Esophagus (tissue), 2 donors: Measurements from ENCODE around the gene TDP1. TPM values are rescaled to one million over a fixed set of nuclear protein-coding genes. Genes with fewer than 3 reads are reported as not detected.

ENCODE experiments used
- H3K27ac ChIP-seq, 2 donors: one replicate each; pipeline ENCODE4 v1.5.1; 2013; ENCODE audit warnings: low read depth in 2 of 2, mild to moderate bottlenecking in 2 of 2, inconsistent platforms in 1 of 2, low read length in 1 of 2, moderate library complexity in 1 of 2
- H3K27me3 ChIP-seq, 2 donors: one replicate each; pipeline ENCODE4 v1.6.1; 2013; ENCODE audit warnings: low read length in 2 of 2, control low read depth in 1 of 2, mild to moderate bottlenecking in 1 of 2; ENCODE audit not compliant: insufficient read depth in 2 of 2, control insufficient read depth in 1 of 2
- H3K36me3 ChIP-seq, 2 donors: one replicate each; pipeline ENCODE4 v1.6.1; 2013; ENCODE audit warnings: low read length in 1 of 2; ENCODE audit not compliant: control insufficient read depth in 2 of 2, insufficient read depth in 2 of 2
- H3K4me1 ChIP-seq, 2 donors: one replicate each; pipeline ENCODE4 v1.6.1; 2013; ENCODE audit warnings: low read length in 1 of 2; ENCODE audit not compliant: control insufficient read depth in 2 of 2, insufficient read depth in 2 of 2
- H3K4me3 ChIP-seq, 2 donors: one replicate each; pipeline ENCODE4 v1.5.1; 2013; ENCODE audit warnings: low read length in 2 of 2, mild to moderate bottlenecking in 2 of 2, low read depth in 1 of 2, moderate library complexity in 1 of 2
- H3K9me3 ChIP-seq, 2 donors: one replicate each; pipeline ENCODE4 v1.6.1; 2013; ENCODE audit warnings: mild to moderate bottlenecking in 2 of 2, low read depth in 1 of 2, low read length in 1 of 2, moderate library complexity in 1 of 2; ENCODE audit not compliant: control insufficient read depth in 2 of 2, insufficient read depth in 1 of 2
- WGBS, 2 donors: extraction: QIAGEN DNeasy Blood & Tissue Kit; methylation state at CpG; one replicate each; pipeline ENCODE4 v1.1.7; 2013; 5-methylcytosine and 5-hydroxymethylcytosine counted together
- polyA plus RNA-seq, 2 donors: library from polyadenylated mRNA; stranded (reverse); fragments of 200-250 nt; gene quantifications; one replicate each; pipeline ENCODE4 v1.2.3, GENCODE V29; 2013
- donor health status: healthy with polysubstance abuse.
- donor health status: Bipolar disorder and iron deficiency.

The TDP1 gene
- polyA plus RNA-seq, 2 donors, result 2.8 to 7.6 TPM

DNA sequence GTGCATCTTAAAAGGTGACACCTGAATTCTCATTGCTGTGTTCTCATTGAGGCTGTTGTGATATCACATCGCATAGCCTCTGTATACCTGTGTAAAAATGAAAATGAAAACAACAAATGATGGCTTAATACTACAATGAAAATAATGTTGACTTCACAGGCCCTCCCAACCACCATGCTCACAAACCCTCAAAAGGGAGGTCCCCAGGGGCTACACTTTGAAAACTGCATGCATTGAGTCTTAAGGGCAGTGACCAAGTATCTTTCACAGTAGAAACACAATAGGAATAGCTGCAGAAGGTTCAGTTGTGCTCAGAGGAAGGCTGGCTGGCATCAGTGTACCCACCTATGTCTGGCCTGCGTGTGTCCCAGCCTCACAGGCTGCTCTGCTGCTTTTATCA is 78.4 kb downstream of the TDP1 start:
- H3K36me3 ChIP-seq, result peaks cover 3 to 8% of the 10 kb centered on the region in 2 donors
- H3K4me1 ChIP-seq, result no peaks in the 10 kb centered on the region
- peaks cover 0 to 2% of the 10 kb centered on the region in 2 donors for H3K9me3 ChIP-seq
- H3K27ac ChIP-seq, result no peak overlapping the region
- H3K27me3 ChIP-seq, result no peaks in the 10 kb centered on the region
- WGBS, 2 donors, result 97 to 98% methylated on average over 2 of the region's 2 CpGs
- H3K4me3 ChIP-seq, result no peak overlapping the region

DNA sequence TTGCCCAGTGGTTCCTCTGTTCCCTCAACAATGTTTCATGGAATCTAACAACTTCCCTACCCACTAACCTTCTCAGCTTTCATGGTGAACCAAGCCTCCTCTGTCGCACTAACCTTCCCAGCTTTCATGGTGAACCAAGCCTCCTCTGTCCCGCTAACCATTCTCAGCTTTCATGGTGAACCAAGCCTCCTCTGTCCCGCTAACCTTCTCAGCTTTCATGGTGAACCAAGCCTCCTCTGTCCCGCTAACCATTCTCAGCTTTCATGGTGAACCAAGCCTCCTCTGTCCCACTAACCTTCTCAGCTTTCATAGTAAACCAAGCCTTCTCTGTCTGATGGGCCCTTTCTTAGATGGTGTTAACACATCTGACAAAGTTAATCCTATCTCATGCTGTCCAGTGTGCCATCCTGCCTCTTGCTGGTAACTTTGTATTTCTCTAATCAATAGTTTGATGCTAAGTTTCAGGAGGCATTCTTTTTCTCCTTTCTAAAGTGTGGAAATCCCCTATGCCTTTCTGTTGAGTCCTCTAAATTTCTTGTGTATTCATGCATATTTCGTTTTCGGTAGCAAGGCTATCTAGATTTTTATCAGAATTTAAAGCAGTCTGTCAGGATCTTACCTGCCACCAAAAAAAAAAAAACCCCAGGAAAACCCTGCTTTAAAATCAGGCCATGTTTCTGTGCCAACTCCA is 79.3 kb downstream of the TDP1 start:
- Histone ChIP-seq H3K36me3 (peaks cover 3 to 8% of the 10 kb centered on the region in 2 donors), H3K9me3 (peaks cover 0 to 1% of the 10 kb centered on the region in 2 donors), H3K4me3 (no peak overlapping the region), H3K27me3 (no peaks in the 10 kb centered on the region), H3K4me1 (no peaks in the 10 kb centered on the region), H3K27ac (no peak overlapping the region)
- WGBS, 2 donors, result 92 to 94% methylated on average over 6 of the region's 6 CpGs

DNA sequence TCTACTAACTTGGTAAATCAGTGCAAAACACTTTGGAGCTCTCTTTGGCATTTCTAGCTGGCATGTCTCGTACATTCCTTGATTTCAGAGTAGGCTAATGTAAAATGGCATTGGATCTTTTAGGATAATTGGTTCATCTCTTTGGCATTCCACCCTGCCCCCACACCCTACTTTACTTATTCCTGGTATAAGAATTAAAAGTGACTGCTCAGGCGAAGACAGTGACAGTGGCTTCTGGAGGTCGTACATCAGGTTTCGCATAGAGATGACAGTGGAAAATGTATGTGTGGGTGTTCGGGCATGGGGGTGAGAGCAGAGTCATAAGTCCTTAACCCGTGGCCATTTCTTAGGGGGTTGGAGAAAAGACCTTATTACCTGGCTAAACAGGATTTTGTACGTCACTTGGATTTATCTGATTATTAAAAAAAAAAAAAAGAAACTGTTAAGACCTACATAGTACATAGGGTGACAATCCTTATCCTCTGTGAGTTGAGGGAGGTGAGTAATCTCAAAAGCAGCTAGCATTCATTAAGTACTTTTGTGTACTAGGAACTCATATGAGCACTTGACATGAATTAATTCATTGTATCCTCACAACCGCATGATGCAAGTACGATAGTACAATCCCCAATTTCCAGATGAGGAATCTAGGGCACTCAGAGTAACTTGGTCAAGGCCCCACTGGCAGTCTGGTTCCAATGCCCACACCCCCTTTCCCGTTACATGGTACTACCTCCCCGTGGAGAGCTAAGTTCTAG is 83.7 kb downstream of the TDP1 start:
- H3K27me3 ChIP-seq, result no peaks in the 10 kb centered on the region
- whole genome bisulfite sequencing, 2 donors, result 95% methylated on average over 11 of the region's 11 CpGs
- no peaks in the 10 kb centered on the region for H3K9me3 ChIP-seq
- peaks cover under 1 to 12% of the 10 kb centered on the region in 2 donors for H3K36me3 ChIP-seq
- H3K27ac ChIP-seq, result no peak overlapping the region
- no peaks in the 10 kb centered on the region for H3K4me1 ChIP-seq
- no peak overlapping the region for H3K4me3 ChIP-seq

DNA sequence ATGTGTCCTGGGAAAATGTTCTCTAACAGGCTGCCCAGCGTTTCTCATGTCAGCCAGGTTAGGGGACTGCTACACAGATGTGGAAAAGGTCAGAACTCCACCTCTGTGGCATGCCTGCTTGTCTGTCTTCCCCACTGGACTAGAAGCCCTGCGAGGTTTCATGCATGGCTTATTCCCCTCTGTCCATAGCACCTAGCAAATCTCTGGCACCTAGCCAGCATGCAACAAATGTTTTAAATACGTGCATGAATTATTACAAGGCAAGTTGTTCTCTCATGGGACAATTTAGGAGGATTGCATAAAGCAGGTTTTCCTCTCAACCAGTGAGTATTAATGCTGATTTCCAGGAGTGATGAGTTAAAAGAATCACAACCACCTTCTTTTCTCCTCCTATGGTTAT is 84.7 kb downstream of the TDP1 start:
- H3K4me1 ChIP-seq, result no peaks in the 10 kb centered on the region
- H3K36me3 ChIP-seq, result peaks cover 0 to 16% of the 10 kb centered on the region in 2 donors
- 79 to 81% methylated on average over 3 of the region's 3 CpGs for WGBS, 2 donors
- no peak overlapping the region for H3K4me3 ChIP-seq
- H3K9me3 ChIP-seq, result no peaks in the 10 kb centered on the region
- H3K27ac ChIP-seq, result no peak overlapping the region
- no peaks in the 10 kb centered on the region for H3K27me3 ChIP-seq

DNA sequence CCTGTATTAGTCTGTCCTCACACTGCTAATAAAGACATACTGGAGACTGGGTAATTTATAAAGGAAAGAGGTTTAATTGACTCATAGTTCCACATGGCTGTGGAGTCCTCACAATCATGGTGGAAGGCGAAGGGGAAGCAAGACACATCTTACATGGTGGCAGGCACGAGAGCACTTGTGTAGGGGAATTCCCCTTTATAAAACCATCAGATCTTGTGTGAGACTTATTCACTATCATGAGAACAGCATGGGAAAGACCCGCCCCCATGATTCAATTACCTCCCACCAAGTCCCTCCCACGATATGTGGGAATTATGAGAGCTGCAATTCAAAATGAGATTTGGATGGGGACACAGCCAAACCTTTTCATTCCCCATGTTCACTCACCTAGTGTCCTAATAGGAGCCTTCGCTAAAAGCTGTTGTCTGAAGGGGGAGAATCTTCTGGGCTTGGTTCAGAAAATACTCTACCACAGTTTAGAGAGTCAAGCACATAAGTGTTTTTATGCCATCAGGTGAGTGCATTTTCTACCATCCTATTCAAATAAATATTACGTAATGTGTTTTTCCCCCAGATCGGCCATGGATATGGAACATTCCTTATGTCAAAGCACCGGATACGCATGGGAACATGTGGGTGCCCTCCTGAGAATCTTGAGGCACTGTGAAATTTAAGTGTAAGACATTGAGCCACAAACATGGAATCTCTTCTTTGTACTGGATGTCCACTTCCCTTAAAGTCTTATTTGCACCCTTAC is 86.9 kb downstream of the TDP1 start:
- Histone ChIP-seq H3K9me3 (no peaks in the 10 kb centered on the region), H3K27me3 (no peaks in the 10 kb centered on the region), H3K27ac (no peak overlapping the region), H3K36me3 (peaks cover 0 to 16% of the 10 kb centered on the region in 2 donors), H3K4me3 (no peak overlapping the region), H3K4me1 (no peaks in the 10 kb centered on the region)
- 91 to 93% methylated on average over 9 of the region's 9 CpGs for whole genome bisulfite sequencing, 2 donors

DNA sequence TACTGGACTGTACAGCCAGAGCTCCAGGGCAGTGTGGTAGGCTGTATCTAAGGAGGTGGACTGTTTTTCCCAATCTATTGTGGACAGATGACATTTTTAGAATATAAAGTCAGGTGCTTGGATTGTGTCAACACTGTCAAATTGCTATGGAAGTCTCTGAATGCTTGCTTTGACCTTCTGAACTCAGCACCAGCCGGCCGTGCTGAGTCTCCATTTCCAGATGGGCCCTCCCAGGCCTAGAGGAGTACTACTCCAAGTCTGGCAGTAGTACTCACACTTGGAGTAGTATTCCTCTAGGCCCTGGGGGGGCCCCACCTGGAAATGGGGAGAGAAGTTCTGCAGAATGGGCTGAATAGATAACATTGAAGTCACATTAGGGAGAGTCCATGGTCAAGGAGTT is 89.9 kb downstream of the TDP1 start:
- Histone ChIP-seq H3K9me3 (no peaks in the 10 kb centered on the region), H3K4me3 (no peak overlapping the region), H3K27ac (no peak overlapping the region), H3K27me3 (no peaks in the 10 kb centered on the region), H3K4me1 (no peaks in the 10 kb centered on the region), H3K36me3 (peaks cover 0 to 16% of the 10 kb centered on the region in 2 donors)
- 64 to 68% methylated on average over 2 of the region's 2 CpGs for WGBS, 2 donors

DNA sequence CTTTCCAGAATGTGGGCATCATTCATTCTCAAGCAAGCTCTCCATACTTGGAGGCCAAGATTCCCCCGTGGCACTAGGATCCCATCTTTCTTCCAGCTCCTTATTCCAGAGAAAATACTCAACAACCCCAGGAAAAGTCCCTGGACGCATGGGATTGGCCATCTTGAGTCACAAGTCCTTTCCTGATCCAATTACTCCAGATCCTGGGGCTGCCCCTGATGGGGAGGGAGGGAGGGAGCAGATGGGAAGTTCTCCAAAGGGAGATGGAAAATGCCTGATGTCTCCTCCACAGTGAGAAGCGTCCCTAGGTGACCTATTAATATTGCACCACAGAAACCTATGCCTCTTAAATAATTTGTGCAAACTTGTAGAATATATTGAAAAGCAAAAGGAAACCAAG is 93.7 kb downstream of the TDP1 start:
- Histone ChIP-seq H3K27me3 (no peaks in the 10 kb centered on the region), H3K9me3 (no peaks in the 10 kb centered on the region), H3K36me3 (peaks cover 0 to 4% of the 10 kb centered on the region in 2 donors), H3K27ac (no peak overlapping the region), H3K4me3 (no peak overlapping the region), H3K4me1 (no peaks in the 10 kb centered on the region)
- 74 to 77% methylated on average over 3 of the region's 3 CpGs for WGBS, 2 donors

DNA sequence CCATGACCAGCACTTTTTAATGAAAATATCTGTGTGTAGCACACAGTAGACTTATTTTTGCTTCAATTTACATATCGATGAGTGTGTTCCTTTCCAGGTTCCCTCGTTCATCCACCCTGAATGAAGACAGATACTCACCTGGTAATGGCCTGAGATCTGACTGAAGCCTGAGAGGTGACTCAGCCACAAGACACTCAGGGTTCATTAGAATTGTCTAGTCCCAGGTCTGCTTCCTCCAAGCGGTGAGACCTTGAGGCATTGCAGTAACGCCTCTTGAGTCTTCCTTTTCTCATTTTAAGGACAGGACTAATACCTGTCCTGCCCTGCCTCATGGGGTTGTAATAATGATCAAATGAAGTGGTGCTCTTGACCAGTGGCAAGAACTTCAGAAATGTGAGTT is 94.5 kb downstream of the TDP1 start:
- 97 to 99% methylated on average over 4 of the region's 4 CpGs for WGBS, 2 donors
- Histone ChIP-seq H3K9me3 (no peaks in the 10 kb centered on the region), H3K27me3 (no peaks in the 10 kb centered on the region), H3K36me3 (no peaks in the 10 kb centered on the region), H3K4me1 (no peaks in the 10 kb centered on the region), H3K27ac (no peak overlapping the region), H3K4me3 (no peak overlapping the region)

DNA sequence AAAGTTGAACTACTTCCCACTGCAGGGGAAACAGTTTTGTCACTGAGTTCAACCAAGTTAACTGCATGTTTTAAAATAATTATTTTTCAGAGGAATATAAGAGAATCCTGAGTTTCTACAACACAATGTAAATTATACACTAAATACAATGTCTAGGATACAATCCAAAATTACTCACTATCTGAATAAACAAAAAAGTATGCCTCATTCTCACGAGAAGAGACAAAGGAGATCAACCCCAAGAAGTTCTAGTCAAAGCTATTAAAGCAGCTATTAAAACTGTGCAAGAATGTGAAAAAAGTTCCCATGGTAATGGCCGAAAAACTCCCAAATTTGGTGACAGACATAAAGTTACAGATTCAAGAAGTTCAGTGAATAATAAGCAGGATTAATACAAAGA is 97.3 kb downstream of the TDP1 start:
- no peaks in the 10 kb centered on the region for H3K9me3 ChIP-seq
- no peaks in the 10 kb centered on the region for H3K36me3 ChIP-seq
- no peaks in the 10 kb centered on the region for H3K4me1 ChIP-seq
- no peak overlapping the region for H3K27ac ChIP-seq
- peaks cover 0 to 4% of the 10 kb centered on the region in 2 donors for H3K27me3 ChIP-seq
- WGBS, 2 donors, result 56 to 60% methylated on average over 2 of the region's 2 CpGs
- H3K4me3 ChIP-seq, result no peak overlapping the region
